SK-N-MC (cell line): ENCODE data around the gene DYDC2.

Source experiments
- EZH2 ChIP-seq: fragments of 200-600 bp; sonication (generic); IDR thresholded peaks from one replicate; pipeline ENCODE4 v1.6.1; 2017; ENCODE audit warnings: antibody characterized with exemption
- FOXP2 ChIP-seq: optimal IDR thresholded peaks from 2 replicates; pipeline ENCODE3; 2011; ENCODE audit warnings: mild to moderate bottlenecking, moderate library complexity; ENCODE audit not compliant: insufficient read depth; ENCODE audit errors: extremely low read length, control extremely low read depth
- POLR2AphosphoS5 ChIP-seq: IDR thresholded peaks from 2 replicates; pipeline ENCODE4 v1.6.1; 2012; ENCODE audit warnings: mild to moderate bottlenecking, low read depth, low read length, borderline replicate concordance

DNA sequence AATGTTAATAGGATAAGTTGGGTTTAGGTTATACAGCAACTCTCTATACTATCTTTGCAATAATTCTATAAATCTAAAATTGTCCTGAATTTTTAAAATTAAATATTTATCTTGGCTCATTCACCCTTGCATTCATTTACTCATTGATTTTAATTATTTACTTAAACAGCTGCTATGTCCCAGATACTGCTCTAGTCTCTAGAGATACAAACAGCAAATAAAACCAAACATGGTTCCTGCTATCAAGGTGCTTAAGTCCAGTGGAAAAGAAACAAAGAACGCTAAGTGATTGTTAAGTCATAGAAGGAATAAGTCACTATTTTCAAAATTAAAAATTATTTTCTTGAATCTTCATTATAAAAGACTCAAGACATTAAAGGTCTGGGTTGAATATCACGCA lies 37.3 kb upstream of the DYDC2 start:
- no peak for TF ChIP-seq EZH2
- TF ChIP-seq POLR2AphosphoS5: no peak
- TF ChIP-seq FOXP2: no peak
